Hematopoietic multipotent progenitor cell treated with erythropoietin and hydrocortisone succinate and interleukin-3 and kit ligand, for 6 days (in vitro differentiated cells): ENCODE data around the gene MAP2.
"Not testable (repeated sequence)": the region's sequence is repeated elsewhere in the genome, so short reads cannot be mapped to it uniquely, and the experiment has no call there.

Experiments used
- DNase-seq: peaks from one replicate; pipeline ENCODE4 v3.0.0-alpha.2; 2015

Gene MAP2

GRCh38 chr2:209598227-209598626 is 174.4 kb downstream of the MAP2 start:
- not testable (repeated sequence) for DNase-seq

GRCh38 chr2:209600341-209601171 is 176.7 kb downstream of the MAP2 start:
- no peak for DNase-seq

- no peak for DNase-seq
Measured at GRCh38 chr2:209601497-209601896, 177.7 kb downstream of the MAP2 start.

- no peak for DNase-seq
Measured at GRCh38 chr2:209602259-209602658, 178.4 kb downstream of the MAP2 start.

- DNase-seq = no peak
Measured at GRCh38 chr2:209609531-209609930, 185.7 kb downstream of the MAP2 start.

- DNase-seq = no peak
Measured at GRCh38 chr2:209610631-209611030, 186.8 kb downstream of the MAP2 start.

- no peak for DNase-seq
Measured at GRCh38 chr2:209613649-209614305, 189.9 kb downstream of the MAP2 start.

GRCh38 chr2:209614690-209615369 is 191.0 kb downstream of the MAP2 start:
- no peak for DNase-seq

GRCh38 chr2:209619782-209620181 is 195.9 kb downstream of the MAP2 start:
- DNase-seq = peak; percentile 54

- DNase-seq = no peak
Measured at GRCh38 chr2:209624192-209624938, 200.5 kb downstream of the MAP2 start.

- DNase-seq = no peak
Measured at GRCh38 chr2:209629597-209629996, 205.8 kb downstream of the MAP2 start.

- DNase-seq = no peak
Measured at GRCh38 chr2:209633911-209634310, 210.1 kb downstream of the MAP2 start.

GRCh38 chr2:209636076-209636475 is 212.2 kb downstream of the MAP2 start:
- no peak for DNase-seq

GRCh38 chr2:209637293-209637692 is 213.4 kb downstream of the MAP2 start:
- no peak for DNase-seq

GRCh38 chr2:209638346-209638745 is 214.5 kb downstream of the MAP2 start:
- DNase-seq = no peak

- DNase-seq = no peak
Measured at GRCh38 chr2:209640358-209640757, 216.5 kb downstream of the MAP2 start.

- no peak for DNase-seq
Measured at GRCh38 chr2:209642146-209642820, 218.4 kb downstream of the MAP2 start.

- no peak for DNase-seq
Measured at GRCh38 chr2:209644842-209645241, 221.0 kb downstream of the MAP2 start.

- no peak for DNase-seq
Measured at GRCh38 chr2:209648714-209649113, 224.9 kb downstream of the MAP2 start.

GRCh38 chr2:209653134-209653533 is 229.3 kb downstream of the MAP2 start:
- no peak for DNase-seq

GRCh38 chr2:209661286-209661894 is 237.5 kb downstream of the MAP2 start:
- no peak for DNase-seq

GRCh38 chr2:209662021-209662420 is 238.2 kb downstream of the MAP2 start:
- DNase-seq = no peak
